Measurements from ENCODE around the gene PTPRD. TPM values are rescaled to one million over a fixed set of nuclear protein-coding genes. Genes with fewer than 3 reads are reported as not detected.

Gene PTPRD
- total and polyA plus RNA-seq, 9 of the 15 experiments (the other 6 are each of a cell fraction or from before 2014, with no cell fraction given): 0.11 TPM; not detected in 8

DNA sequence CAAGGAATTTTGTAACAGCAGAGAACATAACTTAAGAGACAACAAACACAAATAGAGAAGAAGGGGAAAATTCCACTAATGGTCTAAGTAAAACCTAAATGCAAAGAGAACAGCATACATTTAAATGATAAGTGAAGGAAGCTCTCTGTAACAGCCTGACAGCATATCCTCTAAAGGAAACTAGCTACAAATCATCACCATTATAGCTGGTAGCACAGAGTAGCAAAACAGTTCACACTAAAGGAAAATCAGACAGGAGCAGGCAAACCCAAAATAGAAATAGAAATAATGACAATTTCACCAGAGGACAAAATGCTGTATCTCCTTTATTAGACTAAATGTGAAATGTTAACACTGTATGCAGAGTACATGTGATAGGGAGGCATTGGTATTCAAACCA is 532.8 kb downstream of the PTPRD start:
- H2AFZ ChIP-seq (ENCODE audit: low read depth, low read length): no peak overlapping the region
- no peaks in the 10 kb centered on the region for H3K9me3 ChIP-seq (replicated peaks; ENCODE audit: control insufficient read depth, insufficient read depth, low read depth, low read length)
- ChIA-PET POLR2A (no interaction called here), CTCF (ENCODE audit: low intra/inter-chr PET ratio) (interaction anchor here (0.6 kb wide), 1 partner anchor 1237 kb away, joined by 3 read pairs; no protein-coding TSS in a partner anchor)
- no peaks in the 10 kb centered on the region for H4K20me1 ChIP-seq (replicated peaks; ENCODE audit: control insufficient read depth, insufficient read depth, low read length)
- H3K27me3 ChIP-seq (ENCODE audit: control insufficient read depth in 2 of 2, insufficient read depth in 2 of 2, low read length in 2 of 2): no peaks in the 10 kb centered on the region
- no peak overlapping the region for H3K4me2 ChIP-seq (ENCODE audit: insufficient read depth, low read length)
- intact Hi-C loops (cut with micrococcal nuclease) (no loop called here), in situ Hi-C loops (cut with MboI) (no loop called here)
- H3K27ac ChIP-seq (ENCODE audit: extremely low read depth, low read depth, low read length): no peak overlapping the region
- H3K9ac ChIP-seq (ENCODE audit: insufficient read depth in 1 of 2, low read depth in 2 of 2, low read length in 2 of 2): no peak overlapping the region
- DNase-seq (ENCODE audit: extremely low read depth in 1 of 4, low spot score in 3 of 4) (no peak), FAIRE-seq (no peak), ATAC-seq (no peak)
- no peaks in the 10 kb centered on the region for H3K9me1 ChIP-seq (ENCODE audit: control insufficient read depth, insufficient read depth, low read length)
- BruUV-seq (replicated peaks): no TSS peak
- no peak overlapping the region for H3K4me3 ChIP-seq
- no peaks in the 10 kb centered on the region for H3K36me3 ChIP-seq (ENCODE audit: control insufficient read depth, insufficient read depth, low read length)
- no peaks in the 10 kb centered on the region for H3K79me2 ChIP-seq (ENCODE audit: control insufficient read depth, insufficient read depth, low read length)
- no peaks in the 10 kb centered on the region for H3K4me1 ChIP-seq (replicated peaks in 1 of 2; ENCODE audit: control insufficient read depth in 2 of 2, insufficient read depth in 2 of 2, low read length in 2 of 2)
- TF ChIP-seq, protein P1, sequence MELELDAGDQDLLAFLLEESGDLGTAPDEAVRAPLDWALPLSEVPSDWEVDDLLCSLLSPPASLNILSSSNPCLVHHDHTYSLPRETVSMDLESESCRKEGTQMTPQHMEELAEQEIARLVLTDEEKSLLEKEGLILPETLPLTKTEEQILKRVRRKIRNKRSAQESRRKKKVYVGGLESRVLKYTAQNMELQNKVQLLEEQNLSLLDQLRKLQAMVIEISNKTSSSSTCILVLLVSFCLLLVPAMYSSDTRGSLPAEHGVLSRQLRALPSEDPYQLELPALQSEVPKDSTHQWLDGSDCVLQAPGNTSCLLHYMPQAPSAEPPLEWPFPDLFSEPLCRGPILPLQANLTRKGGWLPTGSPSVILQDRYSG (tag; conservative IDR thresholded peaks at IDR 0.05; ENCODE audit: low read depth): no peak
- TF ChIP-seq ZNF23 (CRISPR knock-in tag; IDR thresholded peaks at IDR 0.05) (no peak), MYNN (IDR thresholded peaks at IDR 0.05) (no peak), MYNN (CRISPR knock-in tag; IDR thresholded peaks at IDR 0.05) (no peak), SMC3 (conservative IDR thresholded peaks at IDR 0.05; ENCODE audit: insufficient read depth, low read depth, low read length) (no peak), RBM34 (IDR thresholded peaks at IDR 0.05; ENCODE audit: borderline replicate concordance, insufficient read depth, low read length) (no peak), MTA1 (IDR thresholded peaks at IDR 0.05; ENCODE audit: borderline replicate concordance) (no peak), ZNF717 (CRISPR knock-in tag; IDR thresholded peaks at IDR 0.05) (no peak), MEF2A (IDR thresholded peaks at IDR 0.05; ENCODE audit: control insufficient read depth, low read depth, low read length) (no peak)
- TF ChIP-seq, protein P2, sequence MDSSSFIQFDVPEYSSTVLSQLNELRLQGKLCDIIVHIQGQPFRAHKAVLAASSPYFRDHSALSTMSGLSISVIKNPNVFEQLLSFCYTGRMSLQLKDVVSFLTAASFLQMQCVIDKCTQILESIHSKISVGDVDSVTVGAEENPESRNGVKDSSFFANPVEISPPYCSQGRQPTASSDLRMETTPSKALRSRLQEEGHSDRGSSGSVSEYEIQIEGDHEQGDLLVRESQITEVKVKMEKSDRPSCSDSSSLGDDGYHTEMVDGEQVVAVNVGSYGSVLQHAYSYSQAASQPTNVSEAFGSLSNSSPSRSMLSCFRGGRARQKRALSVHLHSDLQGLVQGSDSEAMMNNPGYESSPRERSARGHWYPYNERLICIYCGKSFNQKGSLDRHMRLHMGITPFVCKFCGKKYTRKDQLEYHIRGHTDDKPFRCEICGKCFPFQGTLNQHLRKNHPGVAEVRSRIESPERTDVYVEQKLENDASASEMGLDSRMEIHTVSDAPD (CRISPR knock-in tag; IDR thresholded peaks at IDR 0.05): no peak
- TF ChIP-seq, protein P3, sequence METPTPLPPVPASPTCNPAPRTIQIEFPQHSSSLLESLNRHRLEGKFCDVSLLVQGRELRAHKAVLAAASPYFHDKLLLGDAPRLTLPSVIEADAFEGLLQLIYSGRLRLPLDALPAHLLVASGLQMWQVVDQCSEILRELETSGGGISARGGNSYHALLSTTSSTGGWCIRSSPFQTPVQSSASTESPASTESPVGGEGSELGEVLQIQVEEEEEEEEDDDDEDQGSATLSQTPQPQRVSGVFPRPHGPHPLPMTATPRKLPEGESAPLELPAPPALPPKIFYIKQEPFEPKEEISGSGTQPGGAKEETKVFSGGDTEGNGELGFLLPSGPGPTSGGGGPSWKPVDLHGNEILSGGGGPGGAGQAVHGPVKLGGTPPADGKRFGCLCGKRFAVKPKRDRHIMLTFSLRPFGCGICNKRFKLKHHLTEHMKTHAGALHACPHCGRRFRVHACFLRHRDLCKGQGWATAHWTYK (CRISPR knock-in tag; IDR thresholded peaks at IDR 0.05): no peak
- TF ChIP-seq, protein P4, sequence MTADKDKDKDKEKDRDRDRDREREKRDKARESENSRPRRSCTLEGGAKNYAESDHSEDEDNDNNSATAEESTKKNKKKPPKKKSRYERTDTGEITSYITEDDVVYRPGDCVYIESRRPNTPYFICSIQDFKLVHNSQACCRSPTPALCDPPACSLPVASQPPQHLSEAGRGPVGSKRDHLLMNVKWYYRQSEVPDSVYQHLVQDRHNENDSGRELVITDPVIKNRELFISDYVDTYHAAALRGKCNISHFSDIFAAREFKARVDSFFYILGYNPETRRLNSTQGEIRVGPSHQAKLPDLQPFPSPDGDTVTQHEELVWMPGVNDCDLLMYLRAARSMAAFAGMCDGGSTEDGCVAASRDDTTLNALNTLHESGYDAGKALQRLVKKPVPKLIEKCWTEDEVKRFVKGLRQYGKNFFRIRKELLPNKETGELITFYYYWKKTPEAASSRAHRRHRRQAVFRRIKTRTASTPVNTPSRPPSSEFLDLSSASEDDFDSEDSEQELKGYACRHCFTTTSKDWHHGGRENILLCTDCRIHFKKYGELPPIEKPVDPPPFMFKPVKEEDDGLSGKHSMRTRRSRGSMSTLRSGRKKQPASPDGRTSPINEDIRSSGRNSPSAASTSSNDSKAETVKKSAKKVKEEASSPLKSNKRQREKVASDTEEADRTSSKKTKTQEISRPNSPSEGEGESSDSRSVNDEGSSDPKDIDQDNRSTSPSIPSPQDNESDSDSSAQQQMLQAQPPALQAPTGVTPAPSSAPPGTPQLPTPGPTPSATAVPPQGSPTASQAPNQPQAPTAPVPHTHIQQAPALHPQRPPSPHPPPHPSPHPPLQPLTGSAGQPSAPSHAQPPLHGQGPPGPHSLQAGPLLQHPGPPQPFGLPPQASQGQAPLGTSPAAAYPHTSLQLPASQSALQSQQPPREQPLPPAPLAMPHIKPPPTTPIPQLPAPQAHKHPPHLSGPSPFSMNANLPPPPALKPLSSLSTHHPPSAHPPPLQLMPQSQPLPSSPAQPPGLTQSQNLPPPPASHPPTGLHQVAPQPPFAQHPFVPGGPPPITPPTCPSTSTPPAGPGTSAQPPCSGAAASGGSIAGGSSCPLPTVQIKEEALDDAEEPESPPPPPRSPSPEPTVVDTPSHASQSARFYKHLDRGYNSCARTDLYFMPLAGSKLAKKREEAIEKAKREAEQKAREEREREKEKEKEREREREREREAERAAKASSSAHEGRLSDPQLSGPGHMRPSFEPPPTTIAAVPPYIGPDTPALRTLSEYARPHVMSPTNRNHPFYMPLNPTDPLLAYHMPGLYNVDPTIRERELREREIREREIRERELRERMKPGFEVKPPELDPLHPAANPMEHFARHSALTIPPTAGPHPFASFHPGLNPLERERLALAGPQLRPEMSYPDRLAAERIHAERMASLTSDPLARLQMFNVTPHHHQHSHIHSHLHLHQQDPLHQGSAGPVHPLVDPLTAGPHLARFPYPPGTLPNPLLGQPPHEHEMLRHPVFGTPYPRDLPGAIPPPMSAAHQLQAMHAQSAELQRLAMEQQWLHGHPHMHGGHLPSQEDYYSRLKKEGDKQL (CRISPR knock-in tag; IDR thresholded peaks at IDR 0.05; ENCODE audit: borderline replicate concordance): no peak
